NCI-H2227 (cell line): ENCODE measurements around the gene ANKFN1.
"Not testable (repeated sequence)": the region's sequence is repeated elsewhere in the genome, so short reads cannot be mapped to it uniquely, and the experiment has no call there.

Experiments
- DNase-seq: peaks from one replicate; lab custom pipeline; 2025; ENCODE audit not compliant: unreplicated experiment; lab: John Stamatoyannopoulos, UW

ANKFN1 gene

DNA sequence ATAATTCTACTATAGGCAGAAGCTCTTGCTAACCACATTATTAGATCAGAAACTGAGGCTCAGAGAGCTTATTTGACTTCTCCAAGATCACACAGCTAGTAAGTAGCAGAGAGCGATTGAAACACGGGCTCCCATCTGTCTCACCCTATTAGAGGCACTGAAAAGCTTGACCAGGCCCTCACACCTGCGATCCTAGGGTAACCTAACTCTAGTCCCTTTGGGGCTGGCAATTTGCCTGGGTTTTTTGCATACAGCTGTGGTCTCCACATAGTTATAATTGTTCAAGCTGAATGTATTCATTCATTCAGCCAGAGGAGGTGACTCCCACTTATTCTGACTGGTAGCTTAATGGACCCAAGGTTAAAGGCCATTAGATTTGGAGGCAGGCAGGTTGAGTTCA is 121.2 kb downstream of the ANKFN1 start:
- DNase-seq = no peak

DNA sequence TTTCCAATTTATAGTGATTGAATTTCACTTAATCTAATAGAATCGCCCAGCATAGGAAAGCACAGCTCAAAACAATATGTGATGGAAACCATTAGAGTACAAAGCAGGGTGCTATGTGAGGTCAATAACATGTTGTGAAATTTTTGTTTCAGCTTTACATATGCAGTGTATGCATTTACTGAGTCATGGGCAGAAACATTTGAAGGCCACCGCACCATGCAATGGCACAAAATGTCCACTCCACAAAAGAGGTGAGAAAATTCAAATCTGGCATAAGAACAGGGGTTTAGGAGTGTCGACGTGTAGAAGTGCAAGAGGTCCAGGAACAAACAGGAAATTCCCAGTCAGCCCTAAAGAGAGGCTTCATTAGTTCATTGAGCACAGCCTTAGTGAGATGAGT is 131.2 kb downstream of the ANKFN1 start:
- no peak for DNase-seq

DNA sequence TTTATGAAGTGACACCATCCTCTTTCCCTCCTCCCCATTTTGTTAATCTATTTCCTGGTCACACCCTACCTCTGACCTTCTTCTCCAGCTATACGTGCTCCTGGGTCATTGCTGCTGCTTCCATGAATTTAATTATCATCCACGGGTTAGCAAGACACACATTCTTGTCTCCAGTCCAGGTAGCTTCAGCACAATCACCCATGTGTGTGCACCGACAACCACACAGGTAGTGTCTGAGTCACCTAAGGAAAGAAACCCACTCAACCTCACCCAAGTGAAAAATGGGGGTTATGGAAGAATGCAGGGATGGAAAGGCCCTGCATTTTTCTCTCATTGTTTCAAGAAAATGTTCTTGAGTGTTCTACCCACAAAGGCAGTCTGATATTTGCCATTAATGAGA is 135.5 kb downstream of the ANKFN1 start:
- not testable (repeated sequence) for DNase-seq

DNA sequence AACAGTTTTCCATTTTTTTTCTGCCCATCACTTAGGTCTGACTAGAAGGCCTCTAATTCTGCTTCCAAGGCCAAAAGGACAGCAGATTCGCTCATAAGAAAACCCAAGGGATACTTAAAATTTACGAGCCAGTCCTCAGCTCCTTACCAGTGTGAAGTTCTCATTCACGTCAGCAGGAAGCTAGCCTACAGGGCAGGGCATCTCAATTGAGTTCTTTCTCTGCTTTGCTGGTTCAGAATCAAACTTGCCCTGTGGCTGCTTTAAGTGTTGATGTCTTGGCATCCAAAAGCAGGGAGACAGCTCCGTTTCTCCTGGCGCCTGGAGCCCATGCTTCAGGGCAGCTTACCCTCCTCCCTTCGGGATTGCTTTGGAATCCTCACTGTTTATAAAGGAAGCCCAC is 136.0 kb downstream of the ANKFN1 start:
- DNase-seq = no peak

DNA sequence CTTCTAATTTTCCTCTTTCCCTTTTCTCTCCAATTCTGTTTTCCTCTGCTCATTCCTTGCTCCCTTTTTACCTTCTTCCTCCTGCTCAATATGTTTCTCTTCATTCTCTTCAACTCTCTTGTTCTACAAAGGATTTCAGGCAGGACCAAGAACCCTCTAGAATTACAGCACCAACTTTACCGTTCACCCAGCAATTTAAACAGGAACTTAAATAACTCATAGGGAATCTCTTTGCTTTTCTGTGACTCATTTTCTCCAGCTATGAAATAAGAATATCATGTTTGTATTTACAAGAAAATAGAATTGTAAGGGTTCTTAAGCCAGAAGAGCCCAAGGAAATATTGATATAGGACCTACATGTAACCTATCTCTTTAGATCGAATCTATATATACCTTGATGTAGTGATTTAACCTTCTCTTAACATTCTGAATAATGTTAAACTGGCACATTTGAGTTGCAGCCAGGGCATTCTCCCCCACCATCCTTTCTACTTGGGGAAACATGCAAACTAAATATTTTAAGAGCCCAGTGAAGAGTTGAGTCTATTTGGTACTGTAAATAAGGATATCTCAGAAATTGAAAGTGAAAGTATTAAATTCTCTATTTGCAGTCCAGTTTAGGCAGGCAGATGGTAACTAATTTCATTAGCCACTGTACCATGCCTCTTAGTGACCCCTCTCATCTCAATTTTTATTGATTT is 137.0 kb downstream of the ANKFN1 start:
- no peak for DNase-seq

DNA sequence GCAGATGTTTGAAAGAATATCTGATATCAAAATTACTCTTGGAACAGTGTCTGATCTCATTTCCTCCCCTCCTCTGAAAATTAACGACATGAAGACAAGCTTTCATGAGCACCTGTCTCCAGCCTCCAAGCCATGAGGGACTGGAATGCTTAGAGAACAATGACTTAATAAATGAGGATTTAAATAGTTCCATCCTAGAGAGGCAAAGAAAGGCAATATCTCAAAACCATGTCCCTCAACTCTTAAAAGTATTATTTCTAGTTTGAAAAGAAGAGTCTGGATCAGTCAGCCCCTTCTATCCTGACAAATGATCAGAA is 137.5 kb downstream of the ANKFN1 start:
- no peak for DNase-seq

DNA sequence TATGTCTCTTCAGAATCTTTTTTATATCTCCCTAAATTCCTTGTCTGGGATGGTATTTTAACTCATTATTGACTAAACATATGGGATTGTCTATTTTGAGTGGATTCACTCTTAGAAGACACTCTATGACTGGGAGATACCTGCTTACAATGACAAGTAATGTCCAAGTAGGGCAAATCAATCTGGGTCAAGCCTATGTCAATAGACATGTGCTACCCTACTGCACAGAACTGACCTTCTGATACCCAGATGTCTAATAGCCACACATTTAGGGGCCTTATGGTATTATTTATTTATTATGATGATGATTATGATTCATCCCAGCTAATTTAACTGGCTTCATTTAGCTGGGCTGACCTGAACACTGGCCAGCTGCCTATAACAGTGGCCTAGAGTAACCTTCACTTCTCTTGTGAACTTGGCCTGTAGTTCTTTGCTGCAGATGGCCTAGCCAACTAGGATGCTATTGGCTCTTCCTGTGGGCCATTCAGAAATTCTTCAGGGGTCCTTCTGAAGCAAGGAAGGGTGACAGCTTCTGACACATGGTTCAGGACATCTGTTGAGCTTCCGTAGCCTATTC is 138.0 kb downstream of the ANKFN1 start:
- DNase-seq = no peak

DNA sequence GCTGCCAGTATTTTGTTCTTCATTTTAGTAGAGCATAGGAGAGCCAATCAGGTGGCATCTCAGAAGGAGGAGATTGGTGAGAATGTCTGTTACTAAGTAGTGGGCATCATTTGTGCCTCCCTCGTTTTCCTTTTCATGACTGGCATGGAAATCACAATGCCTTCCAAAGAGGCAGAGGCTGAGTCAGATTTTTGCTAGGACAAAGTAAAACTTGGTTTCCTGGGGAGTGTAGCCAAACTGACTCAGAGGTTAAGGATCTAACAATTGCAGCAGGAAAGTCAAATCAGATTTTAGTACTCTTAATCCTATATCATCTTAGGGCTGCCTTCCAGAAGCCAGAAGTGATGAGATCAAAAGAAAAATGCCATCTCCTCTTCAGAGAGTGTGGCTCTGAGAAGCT is 138.7 kb downstream of the ANKFN1 start:
- no peak for DNase-seq

DNA sequence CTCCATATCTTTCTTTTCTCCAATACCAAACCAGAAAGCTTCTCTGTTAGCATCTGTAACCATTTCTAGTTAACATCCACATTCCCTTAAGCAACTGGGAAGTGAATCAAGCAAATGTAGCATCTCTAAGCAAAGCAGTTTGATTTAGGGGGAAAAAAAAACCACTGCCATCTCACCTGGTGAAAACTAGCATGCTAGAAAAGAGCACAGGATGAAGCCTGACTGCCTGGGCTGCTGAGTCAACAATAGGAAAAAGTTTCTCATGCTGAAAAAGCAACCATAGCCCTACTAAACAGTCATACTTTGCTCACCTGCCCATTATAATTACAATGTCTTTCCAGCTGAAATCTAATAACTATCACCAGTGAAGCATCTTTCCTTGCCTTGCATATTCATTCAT is 139.3 kb downstream of the ANKFN1 start:
- no peak for DNase-seq

DNA sequence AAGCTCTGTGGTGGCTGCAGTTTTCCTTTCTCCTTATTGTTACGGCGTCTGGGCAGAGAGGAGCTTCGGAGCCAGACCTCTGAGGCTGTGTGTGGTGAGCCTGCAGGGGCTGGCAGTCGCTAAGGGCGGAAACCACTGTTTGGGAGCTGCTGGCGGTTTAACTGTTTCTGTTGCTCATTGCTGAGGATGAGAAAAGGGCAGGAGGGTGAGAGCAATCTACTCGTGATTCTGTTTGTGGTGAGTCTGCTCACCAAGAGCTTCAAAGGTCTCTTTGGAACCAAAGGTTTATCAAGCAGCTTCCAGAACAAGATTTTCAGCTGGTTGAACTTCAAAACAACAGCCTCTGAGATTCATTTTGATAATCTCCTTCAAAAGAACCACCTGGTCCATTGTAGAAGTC is 143.9 kb downstream of the ANKFN1 start:
- no peak for DNase-seq

DNA sequence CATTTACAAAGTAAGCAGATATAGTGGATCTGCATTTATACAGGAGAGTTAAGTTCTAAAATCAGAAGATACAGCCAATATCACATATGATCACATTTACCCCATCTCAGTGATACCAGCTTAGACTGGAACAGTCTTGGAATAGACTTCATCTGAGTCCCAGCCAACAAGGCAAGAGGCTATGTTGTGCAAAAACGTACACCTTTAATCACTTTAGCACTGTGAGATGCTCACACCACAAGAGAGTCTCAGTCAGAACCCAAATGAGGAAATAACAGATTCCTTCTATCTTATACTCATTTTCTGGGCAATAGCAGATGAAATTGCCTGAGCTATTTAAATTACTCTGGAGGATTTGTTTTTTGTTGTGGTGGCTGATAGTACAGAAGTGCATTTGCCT is 145.6 kb downstream of the ANKFN1 start:
- DNase-seq = no peak

DNA sequence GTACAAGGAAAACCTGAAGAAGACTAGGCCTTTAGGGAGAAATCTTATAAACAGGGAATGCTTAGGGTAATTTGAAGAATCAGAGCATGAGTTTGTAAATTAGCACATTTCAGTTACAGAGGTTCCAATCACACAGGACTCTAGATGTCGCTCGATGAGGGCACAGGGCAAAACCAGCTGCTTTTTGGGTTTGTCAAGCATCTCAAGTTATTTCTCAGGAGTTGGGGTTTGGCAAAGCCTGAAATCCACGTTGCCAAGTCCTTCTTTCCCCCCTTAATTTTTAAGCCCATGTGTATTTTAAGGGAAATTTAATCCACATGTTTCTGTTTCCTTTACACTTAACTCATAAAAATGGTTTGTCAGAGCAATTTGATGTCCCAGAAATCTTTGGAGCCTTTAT is 146.9 kb downstream of the ANKFN1 start:
- DNase-seq = no peak

DNA sequence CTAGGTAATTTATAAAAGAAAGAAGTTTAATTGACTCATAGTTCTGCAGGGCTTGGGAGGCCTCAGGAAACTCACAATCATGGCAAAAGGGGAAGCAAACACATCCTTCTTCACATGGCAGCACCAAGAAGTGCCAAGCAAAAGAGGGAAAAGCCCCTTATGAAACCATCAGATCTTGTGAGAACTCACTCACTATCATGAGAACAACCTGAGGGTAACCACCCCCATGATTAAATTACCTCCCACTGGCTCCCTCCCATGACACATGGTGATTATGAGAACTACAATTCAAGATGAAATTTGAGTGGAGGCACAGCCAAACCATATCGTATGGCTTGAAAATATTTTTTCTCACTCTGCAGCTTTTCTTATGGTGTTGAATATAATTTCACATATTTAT is 151.7 kb downstream of the ANKFN1 start:
- DNase-seq = no peak

DNA sequence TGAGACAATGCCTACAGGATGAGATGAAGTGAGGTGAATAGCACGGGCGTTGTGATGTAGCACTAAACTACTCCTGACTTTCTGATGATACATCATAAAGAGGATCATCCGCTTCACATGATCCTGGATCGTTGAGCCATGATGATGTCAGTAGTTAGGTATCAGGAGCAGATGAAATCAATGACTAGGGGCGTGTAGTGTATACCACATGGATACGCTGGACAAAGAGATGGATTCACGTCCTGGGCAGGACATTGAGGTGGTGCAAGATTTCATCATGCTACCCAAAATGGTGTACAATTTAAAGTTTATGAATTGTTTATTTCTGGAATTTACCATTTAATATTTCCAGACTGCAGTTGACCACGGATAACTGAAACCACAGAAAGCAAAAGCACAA is 156.6 kb downstream of the ANKFN1 start:
- no peak for DNase-seq

DNA sequence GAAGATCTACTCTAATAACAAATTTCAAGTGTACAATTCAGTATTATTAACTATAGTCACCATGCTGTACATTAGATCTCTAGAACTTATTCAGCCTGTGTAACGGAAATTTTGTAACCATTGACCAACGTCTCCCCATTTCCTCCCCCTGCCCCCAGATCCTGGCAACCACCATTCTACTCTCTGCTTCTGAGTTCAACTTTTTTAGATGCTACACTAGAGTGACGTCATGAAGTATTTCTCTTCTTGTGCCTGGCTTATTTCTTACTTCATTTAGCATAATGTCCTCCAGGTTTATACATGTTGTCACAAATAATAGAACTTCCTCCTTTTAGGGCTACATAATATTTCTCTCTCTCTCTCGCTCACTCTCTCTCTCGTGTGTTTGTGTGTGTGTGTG is 157.5 kb downstream of the ANKFN1 start:
- no peak for DNase-seq

DNA sequence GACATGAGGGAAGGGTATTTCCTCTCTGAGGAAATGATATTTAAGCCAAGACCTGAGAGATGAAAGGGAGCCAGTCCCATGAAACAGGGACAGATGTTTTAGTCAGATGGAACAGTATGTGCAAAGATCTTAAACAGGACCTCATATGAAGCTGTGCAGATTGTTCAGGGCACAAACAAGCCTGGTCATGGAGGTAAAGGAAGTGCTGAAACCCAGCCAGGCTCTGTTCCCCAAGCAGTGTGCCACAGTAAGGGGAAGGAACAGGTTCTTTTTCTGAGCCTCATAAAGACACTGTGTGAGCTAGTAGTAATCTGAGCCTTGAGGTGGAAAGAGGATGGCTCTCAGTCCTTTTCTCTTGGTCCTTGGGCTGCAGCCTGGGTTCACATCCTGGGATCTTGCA is 159.9 kb downstream of the ANKFN1 start:
- no peak for DNase-seq

DNA sequence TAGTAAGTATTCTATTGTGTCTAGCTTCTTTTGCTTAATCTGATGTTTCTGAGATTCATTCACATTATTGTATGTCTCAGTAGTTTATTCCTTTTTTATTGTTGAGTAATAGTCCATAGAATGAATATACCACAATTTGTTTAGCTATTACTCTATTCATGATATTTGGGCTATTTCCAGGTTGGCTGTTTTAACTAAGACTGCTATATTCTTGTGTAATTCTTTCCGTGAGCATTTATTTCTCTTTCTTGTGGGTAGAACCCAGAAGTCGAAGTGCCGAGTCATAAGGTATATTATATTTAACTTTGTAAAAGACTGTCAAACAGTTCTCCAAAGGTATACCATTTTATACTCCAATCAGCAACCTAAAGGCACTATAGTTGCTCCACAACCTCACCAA is 160.8 kb downstream of the ANKFN1 start:
- DNase-seq = no peak

DNA sequence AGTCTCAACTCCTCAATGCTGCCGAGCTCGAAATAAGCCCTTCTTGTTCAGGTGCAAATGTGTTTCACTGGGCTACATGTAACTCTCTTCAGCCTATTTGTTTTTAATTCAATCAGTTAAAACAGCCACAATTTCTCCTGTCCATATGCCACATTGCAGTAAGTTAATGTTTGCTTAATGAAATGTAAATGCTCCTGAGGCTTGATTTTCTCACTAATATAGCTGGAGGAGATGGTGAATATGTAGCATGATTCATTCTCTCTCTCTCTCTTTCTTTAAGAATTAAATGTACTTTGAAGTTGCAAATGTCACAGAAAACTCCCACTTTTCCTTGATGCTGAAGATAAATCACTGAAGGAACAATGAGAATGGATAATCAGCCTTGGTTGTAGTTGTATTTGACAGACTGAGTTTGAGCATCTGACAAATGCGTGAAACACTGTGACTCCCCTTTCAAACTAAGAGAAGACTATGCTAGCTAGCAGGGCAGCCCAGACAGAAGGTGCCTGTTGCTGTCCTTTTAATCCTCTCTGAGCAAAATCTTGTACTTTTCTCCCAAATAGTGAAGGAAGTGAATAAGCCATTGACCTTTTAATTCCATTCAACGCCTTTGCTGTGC is 161.8 kb downstream of the ANKFN1 start:
- no peak for DNase-seq

DNA sequence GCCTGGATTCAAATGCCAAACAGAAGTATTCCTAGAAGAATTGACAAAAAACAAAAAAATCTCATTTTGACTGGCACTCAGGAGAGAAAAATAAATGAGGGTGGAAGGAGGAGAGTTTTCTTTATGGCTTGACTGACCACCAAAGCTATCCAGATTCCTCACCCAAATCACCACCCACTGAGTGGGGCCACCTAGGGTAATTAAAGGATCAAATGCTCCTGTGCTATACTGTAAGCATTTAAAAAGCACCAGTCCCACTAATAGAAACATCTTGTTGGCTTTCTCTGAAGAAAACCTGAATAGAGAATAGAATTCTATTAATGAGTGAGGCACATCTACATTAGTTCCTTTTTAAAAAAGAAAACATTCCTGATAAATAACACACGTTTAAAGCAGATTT is 163.3 kb downstream of the ANKFN1 start:
- no peak for DNase-seq

DNA sequence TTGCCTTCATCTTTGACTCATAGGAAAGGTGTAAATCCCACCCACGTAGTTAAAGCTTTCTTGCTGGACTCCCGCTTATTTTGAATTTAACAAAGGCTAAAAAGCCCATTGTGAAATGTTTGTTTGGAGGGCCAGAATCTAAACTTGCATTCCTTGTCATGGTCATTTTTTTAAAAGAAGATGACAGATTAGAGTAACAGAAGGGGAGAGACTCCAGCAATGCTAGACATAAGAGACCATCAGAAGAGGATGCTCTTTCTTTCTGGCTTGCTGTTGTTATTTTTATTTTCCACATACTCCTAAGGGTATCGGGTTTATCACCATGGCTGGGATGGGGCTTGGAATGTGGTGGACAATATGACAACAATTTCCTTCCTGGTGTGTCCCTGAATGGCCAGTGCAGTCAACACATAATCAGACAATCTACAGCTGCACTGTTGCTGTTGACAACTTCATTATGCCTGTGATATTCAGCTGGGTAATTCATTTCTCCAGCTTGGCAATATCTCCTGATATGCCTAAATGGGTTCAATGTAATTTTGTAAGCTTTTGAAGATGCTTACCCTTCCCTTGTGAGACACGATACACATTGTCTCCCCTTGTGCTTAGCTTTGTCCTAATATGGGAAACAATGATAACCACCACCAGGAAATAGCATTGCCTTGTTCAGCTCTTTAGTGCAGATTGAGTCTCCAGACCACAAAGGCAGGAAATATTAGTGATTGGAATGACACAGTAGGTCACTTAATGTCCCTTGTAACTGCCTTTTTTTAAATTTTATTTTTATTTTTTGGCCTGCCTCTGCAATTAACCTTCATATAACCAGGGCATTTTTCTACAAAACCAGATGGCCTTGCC is 164.3 kb downstream of the ANKFN1 start:
- no peak for DNase-seq

DNA sequence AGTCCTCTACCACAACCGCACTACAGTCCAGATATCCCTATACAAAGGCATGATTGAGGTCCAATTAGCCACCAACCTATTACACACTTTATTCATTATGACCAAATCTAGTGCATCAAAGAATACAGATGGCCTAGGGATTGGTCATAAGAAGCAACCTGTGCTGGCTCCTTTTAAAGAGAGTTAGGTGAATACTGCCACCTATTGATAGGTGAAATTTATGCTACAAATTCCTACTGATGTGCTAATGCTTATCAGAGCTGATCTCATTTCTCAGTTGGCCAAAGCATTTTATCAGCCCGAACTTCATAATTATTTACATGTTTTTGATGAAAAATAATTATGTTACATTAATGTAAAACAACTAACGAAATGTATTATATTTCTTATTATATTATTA is 166.3 kb downstream of the ANKFN1 start:
- peak; percentile 64 for DNase-seq

DNA sequence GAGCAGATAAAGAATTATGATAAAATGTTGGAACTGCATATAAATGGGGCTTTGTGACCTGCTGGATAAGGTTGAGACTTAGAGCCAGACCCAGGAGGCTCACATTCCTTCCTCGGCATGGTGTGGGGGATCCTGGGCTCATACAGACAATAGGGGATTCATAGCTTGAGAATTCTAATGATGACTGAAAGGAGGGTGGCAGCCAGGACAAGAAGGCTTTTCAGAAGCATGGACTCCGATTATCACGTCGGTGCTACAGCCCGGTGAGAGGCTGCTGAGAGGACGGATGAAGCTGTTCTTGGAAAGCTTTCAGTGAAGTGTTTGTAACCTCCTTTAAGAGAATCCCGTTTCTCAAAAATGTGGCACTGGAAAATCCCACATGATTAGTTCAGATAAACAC is 167.2 kb downstream of the ANKFN1 start:
- no peak for DNase-seq
